Adrenal gland (tissue), 5 donors: ENCODE data around the gene ITCH.

Source experiments
- POLR2A ChIP-seq, 2 donors: fragments of 450-650 bp; IDR thresholded peaks; one replicate each; pipeline ENCODE4 v1.6.1; 2017; ENCODE audit warnings: antibody characterized with exemption in 2 of 2, mild to moderate bottlenecking in 2 of 2, moderate library complexity in 1 of 2
- TF ChIP-seq, protein P1 (sequence below), 6 experiments: fragments of 450-650 bp in 4 of 6; fragments of 200-600 bp in 2 of 6; sonication (generic) in 1 of 6; IDR thresholded peaks; 1 replicate in 5 of 6; 2 replicates in 1 of 6; pipeline versions ENCODE4 v1.5.1 to v1.8.0; 2016 to 2021; ENCODE audit warnings: antibody characterized with exemption in 6 of 6, mild to moderate bottlenecking in 2 of 6, moderate library complexity in 1 of 6
- donor health status: DM: no; HTN: no; CAD: no.

DNA sequence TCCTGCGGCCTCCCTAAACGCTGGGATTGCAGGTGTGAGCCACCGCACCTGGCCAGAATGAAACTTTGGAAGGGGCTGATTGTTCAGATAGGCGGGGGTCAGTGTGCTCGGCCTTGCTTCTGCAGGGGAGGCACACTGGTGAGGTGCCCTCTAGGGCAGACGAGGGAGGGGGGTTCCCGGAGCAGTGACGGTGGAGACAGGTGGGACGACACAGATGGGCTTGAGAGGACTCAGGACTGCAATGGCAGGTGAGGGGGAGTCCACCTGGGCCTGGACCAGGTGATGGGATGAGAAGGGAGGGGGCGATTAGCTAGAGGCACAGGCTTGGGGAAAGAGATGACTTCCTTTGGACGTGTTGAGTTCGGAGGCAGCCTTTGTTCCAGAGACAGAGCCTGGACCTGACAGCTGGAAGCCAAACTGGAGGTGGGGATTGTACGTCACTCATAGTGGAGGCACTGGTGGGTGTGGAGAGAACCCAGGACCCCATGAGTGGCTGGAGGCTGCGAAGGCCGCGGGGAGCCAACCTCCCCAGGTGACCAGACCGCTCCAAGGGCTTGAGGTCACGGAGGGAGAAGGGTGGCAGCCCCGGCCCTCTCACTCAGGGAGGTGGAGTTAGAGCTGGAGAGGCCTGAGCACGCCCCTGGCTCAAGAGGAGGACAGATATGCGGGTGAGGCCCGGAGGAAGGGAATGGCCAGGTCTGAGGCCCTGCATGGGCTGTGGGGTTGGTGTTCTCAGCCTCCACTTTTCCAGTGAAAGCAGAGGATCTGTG is 185.0 kb downstream of the ITCH start:
- TF ChIP-seq POLR2A (IDR thresholded peaks at IDR 0.05), result no peak
- TF ChIP-seq, protein P1, sequence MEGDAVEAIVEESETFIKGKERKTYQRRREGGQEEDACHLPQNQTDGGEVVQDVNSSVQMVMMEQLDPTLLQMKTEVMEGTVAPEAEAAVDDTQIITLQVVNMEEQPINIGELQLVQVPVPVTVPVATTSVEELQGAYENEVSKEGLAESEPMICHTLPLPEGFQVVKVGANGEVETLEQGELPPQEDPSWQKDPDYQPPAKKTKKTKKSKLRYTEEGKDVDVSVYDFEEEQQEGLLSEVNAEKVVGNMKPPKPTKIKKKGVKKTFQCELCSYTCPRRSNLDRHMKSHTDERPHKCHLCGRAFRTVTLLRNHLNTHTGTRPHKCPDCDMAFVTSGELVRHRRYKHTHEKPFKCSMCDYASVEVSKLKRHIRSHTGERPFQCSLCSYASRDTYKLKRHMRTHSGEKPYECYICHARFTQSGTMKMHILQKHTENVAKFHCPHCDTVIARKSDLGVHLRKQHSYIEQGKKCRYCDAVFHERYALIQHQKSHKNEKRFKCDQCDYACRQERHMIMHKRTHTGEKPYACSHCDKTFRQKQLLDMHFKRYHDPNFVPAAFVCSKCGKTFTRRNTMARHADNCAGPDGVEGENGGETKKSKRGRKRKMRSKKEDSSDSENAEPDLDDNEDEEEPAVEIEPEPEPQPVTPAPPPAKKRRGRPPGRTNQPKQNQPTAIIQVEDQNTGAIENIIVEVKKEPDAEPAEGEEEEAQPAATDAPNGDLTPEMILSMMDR (IDR thresholded peaks at IDR 0.05), result no peak
